Ramos (cell line): ENCODE data around the gene ALAS1.

Source experiments
- in situ Hi-C: fragments of 300-500 bp; cut with MboI; formaldehyde crosslinking; loops from one replicate; pipeline ENCODE4 v1.14.3; 2022; ENCODE audit warnings: low sequenced_read_pairs; ENCODE audit not compliant: unreplicated experiment

ALAS1 gene

DNA sequence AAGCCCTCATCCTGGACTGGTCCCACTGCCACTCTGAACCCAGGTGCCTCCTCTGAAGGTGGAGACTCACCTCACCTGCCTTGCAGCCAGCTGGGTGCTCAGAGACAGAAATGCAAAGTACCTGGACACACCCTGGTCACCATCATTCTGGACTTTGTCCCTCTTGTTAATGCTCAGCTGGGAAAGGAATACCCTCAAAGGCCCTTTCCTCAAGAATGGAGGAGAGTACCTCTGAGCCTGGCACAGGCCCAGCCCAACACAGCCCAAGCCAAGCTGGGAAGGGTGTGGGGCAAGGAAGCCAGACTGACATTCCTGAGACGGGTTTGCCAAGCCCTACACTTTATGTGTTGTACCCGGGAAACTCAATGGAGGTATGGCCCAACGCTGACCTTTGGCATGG, 983 bp upstream of the ALAS1 start:
- in situ Hi-C loops: no loop called here

- in situ Hi-C loops: no loop called here
Measured at GRCh38 chr3:52197499-52197841, 490 bp upstream of the ALAS1 start.

- in situ Hi-C loops: no loop called here
Measured at GRCh38 chr3:52198643-52199608, 966 bp downstream of the ALAS1 start.

DNA sequence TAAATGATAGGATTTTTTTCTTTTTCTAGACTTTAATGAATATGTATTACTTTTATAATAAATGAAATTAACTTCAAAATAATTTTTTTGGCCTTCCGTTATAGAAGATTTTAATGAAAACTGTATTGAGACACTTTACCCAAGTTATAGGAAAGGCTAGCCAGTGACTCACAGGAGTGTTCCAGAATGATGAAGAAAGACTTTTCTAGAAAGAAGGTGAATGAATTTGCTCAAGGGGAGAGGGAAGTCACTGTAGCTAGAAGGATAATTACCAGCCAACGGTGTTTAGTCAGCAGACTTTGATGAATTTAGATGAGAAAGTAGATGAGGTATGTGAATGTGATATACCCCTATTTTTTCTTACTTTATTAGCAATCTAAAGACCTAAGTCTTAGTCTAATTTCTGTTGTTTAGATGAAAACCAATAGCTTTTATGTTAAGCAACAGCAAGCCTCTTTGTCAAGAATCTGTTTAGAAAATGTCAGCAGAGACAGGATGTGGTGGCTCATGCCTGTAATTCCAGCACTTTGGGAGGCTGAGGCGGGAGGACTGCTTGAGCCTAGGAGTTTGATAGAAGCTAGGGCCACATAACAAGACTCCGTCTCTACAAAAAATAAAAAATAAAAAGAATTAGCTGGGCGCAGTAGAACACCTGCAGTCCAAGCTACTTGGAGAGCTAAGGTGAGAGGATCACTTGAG, 3.2 kb downstream of the ALAS1 start:
- in situ Hi-C loops: no loop called here

GRCh38 chr3:52202384-52203077, 4.6 kb downstream of the ALAS1 start:
- in situ Hi-C loops: no loop called here

DNA sequence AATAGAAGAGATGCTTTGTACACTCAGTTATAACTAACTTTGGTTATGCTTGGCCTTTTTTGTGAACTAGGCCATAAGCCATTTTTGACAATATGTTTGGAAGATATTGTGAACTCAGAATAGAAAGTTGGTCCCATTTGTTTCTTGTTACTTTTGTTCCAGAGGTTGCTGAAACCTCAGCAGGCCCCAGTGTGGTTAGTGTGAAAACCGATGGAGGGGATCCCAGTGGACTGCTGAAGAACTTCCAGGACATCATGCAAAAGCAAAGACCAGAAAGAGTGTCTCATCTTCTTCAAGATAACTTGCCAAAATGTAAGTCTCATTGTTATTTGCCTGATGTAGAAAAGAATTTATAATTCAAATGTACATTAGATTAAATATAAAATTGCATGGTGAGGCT, 5.7 kb downstream of the ALAS1 start:
- in situ Hi-C loops: no loop called here

DNA sequence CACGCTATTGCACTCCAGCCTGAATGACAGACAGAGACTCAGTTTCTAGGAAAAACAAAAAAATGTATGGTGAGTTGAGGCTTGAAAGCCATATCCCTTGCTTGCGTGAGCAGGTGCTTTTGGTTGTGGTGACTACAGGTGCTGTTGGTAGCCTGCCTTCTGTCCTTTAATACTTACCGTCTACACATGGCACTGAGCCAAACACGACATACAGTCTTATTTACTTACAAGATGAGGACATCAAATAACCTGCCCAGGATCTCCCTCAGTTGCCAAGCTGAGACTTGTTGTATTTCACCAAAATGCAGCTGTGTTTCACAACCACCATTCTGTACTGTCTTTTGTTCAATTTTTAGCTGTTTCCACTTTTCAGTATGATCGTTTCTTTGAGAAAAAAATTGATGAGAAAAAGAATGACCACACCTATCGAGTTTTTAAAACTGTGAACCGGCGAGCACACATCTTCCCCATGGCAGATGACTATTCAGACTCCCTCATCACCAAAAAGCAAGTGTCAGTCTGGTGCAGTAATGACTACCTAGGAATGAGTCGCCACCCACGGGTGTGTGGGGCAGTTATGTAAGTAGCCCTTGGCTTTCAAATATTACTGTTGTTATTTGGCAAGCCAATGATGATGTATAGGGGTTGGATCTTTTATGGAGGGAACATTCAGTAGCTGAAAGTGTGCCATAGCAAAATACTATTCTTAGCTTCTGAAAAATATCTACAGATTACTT, 6.5 kb downstream of the ALAS1 start:
- in situ Hi-C loops: no loop called here

GRCh38 chr3:52205727-52206372, 7.9 kb downstream of the ALAS1 start:
- in situ Hi-C loops: no loop called here

GRCh38 chr3:52208556-52208955, 10.6 kb downstream of the ALAS1 start:
- in situ Hi-C loops: no loop called here

- in situ Hi-C loops: no loop called here
Measured at GRCh38 chr3:52210037-52210436, 12.1 kb downstream of the ALAS1 start.

- in situ Hi-C loops: no loop called here
Measured at GRCh38 chr3:52210550-52211046, 12.6 kb downstream of the ALAS1 start.

DNA sequence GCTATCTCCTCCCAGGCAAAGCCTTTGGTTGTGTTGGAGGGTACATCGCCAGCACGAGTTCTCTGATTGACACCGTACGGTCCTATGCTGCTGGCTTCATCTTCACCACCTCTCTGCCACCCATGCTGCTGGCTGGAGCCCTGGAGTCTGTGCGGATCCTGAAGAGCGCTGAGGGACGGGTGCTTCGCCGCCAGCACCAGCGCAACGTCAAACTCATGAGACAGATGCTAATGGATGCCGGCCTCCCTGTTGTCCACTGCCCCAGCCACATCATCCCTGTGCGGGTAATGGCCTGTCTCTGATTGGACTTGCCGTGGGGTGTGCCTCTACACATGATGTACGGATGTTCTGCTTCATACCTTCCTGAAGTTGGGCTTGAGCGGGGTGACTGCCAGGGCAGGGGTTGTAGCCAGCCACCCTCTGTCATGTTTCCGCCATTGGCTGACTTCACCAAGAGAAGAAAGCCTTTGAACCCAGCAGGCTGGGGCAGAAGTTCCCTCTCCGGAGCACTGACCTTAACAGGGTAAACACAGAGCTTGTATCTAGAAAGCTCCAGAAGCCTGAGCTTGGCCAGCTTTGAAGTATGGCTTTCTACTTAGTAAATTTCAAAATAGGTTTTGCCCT, 13.4 kb downstream of the ALAS1 start:
- in situ Hi-C loops: no loop called here

DNA sequence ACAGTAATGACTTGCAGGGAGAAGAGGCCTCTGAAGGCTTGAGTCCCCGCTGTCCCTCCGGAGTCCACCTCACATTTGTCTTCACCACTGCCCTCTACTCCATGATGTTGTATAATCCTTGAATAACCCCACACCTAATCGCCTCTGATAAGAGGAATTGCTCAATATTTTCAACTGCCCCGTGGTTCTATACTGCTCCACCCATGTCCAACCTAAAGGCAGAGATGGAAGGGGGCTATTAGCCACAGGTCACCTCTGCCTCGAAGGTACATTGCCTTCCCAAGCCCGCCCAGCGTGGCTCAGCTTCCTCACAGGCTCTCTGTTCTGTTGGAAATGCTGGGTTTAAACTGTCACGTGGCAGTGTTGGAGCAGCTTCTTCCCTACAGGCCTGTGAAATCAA, 15.0 kb downstream of the ALAS1 start:
- in situ Hi-C loops: no loop called here

- in situ Hi-C loops: no loop called here
Measured at GRCh38 chr3:52213901-52214300, 15.9 kb downstream of the ALAS1 start.

GRCh38 chr3:52215351-52215750, 17.4 kb downstream of the ALAS1 start:
- in situ Hi-C loops: no loop called here

DNA sequence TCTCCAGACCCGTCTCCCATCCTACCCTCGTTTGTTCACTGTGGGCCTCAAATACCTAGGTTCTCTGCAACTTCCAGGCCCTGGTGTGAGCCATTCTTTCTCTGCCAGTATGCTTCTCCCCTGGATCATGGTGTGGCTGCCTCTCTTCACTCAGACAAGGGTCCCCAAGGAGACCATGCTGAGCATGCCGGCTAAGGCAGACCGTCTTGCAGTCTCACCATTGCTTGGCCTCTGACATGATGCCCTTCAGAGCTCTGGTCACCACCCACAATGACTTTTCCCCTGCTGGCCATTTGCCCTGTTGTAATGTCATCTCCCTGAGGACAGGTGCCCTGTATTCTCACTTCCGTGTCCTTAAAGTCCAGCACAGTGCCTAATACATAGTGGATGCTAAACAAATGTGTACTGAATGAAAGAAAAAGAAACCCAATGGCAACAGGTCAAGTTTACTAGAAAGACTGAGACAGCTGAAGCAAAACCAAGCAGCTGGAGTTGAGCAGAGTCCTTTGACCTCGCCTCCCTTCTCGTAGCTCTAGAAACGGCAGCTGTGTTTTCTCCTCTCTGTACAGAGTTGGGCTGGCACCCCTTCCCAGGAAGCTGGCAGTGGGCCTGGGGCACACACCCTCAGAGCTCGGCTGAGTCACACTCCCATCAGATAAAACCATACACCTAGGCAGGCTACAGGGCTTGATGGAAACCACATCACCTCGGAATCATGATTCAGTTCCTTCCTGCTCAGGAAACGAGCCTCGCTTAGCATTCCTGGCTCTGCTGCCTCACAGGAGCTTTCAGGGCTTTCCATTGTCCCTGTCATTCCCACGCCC, 18.8 kb downstream of the ALAS1 start:
- in situ Hi-C loops: no loop called here

- in situ Hi-C loops: no loop called here
Measured at GRCh38 chr3:52217409-52217805, 19.4 kb downstream of the ALAS1 start.

GRCh38 chr3:52218026-52218425, 20.1 kb downstream of the ALAS1 start:
- in situ Hi-C loops: no loop called here
